ENCODE measurements around the gene B4GALT3. TPM values are rescaled to one million over a fixed set of nuclear protein-coding genes. Genes with fewer than 3 reads are reported as not detected.

B4GALT3 gene
- total RNA-seq (10 to 100 TPM; 28.0 to 34.2 TPM), polyA plus RNA-seq (10 to 100 TPM; 25.7 to 34.6 TPM)
- long read RNA-seq, donor 1, transcript B4GALT3-201 (8 exons, 1,911 nt): minor isoform, 5 of 25 reads
- long read RNA-seq, donor 1, transcript B4GALT3-209 (2 exons, 308 nt): minor isoform, 7 of 25 reads
- long read RNA-seq, donor 1, transcript B4GALT3-213 (8 exons, 2,414 nt): major isoform, 8 of 25 reads
- long read RNA-seq, donor 1, partial matches to known transcripts: 5 of 25 reads
- long read RNA-seq, donor 1, other reads (novel, unspliced or antisense): 0 of 25 reads
- long read RNA-seq, donor 2, partial matches to known transcripts: 0 of 4 reads
- long read RNA-seq, donor 2, other reads (novel, unspliced or antisense): 0 of 4 reads
- long read RNA-seq, donor 3, partial matches to known transcripts: 0 of 6 reads
- long read RNA-seq, donor 3, other reads (novel, unspliced or antisense): 0 of 6 reads
- long read RNA-seq, donor 4, partial matches to known transcripts: 0 of 3 reads
- long read RNA-seq, donor 4, other reads (novel, unspliced or antisense): 0 of 3 reads
- long read RNA-seq, donor 5, transcript B4GALT3-201 (8 exons, 1,911 nt): major isoform, 5 of 13 reads
- long read RNA-seq, donor 5, partial matches to known transcripts: 0 of 13 reads
- long read RNA-seq, donor 5, other reads (novel, unspliced or antisense): 0 of 13 reads

- H3K27me3 ChIP-seq (ENCODE audit: control insufficient read depth in 3 of 3, insufficient read depth in 3 of 3, low read length in 2 of 3): no peaks in the 10 kb centered on the region
- ATAC-seq (ENCODE audit: insufficient read depth, low FRiP score): peak; percentile 96
- WGBS, 2 donors: 4 to 6% methylated on average over 47 to 50 of the region's 50 CpGs
- no peak for TF ChIP-seq CTCF (IDR thresholded peaks at IDR 0.05; ENCODE audit: control extremely low read depth, extremely low read depth)
- H3K4me3 ChIP-seq: peak within 1 kb of the TSS; percentile 82
- peak within 1 kb of the TSS; percentile 93 to 97 for H3K27ac ChIP-seq (ENCODE audit: low read depth in 1 of 2, low read length in 1 of 2)
- peak within 1 kb of the TSS; percentile 79 to 93 for H3K9ac ChIP-seq (ENCODE audit: insufficient read depth in 1 of 2, low read length in 2 of 2)
- peaks cover 0 to 21% (median 7%) of the 10 kb centered on the region in 5 donors for H3K4me1 ChIP-seq (ENCODE audit: control insufficient read depth in 5 of 5, insufficient read depth in 5 of 5, low read length in 5 of 5)
- peak; percentile 86 to 93 (median 89) for DNase-seq
- H3K9me3 ChIP-seq (ENCODE audit: control insufficient read depth in 4 of 4, insufficient read depth in 3 of 4, low read length in 3 of 4): no peaks in the 10 kb centered on the region
- peaks cover 6 to 37% (median 18%) of the 10 kb centered on the region in 4 donors for H3K36me3 ChIP-seq (ENCODE audit: control insufficient read depth in 4 of 4, insufficient read depth in 4 of 4, low read length in 4 of 4)
These were observed at the start of gene B4GALT3 for GRCh38 chr1:161177112-161177935. Gene B4GALT3 (minus strand): TSS chr1:161177507. CDS start chr1:161176060, 1,447 bp downstream.

- WGBS, 2 donors: 56 to 62% methylated on average over 3 of the region's 3 CpGs
- no peak for DNase-seq
- Histone ChIP-seq H3K9ac (ENCODE audit: insufficient read depth in 1 of 2, low read length in 2 of 2) (no peak overlapping the region), H3K9me3 (ENCODE audit: control insufficient read depth in 4 of 4, insufficient read depth in 3 of 4, low read length in 3 of 4) (no peaks in the 10 kb centered on the region), H3K4me1 (ENCODE audit: control insufficient read depth in 5 of 5, insufficient read depth in 5 of 5, low read length in 5 of 5) (peaks cover 0 to 18% (median 3%) of the 10 kb centered on the region in 5 donors), H3K27ac (ENCODE audit: low read depth in 1 of 2, low read length in 1 of 2) (no peak overlapping the region), H3K36me3 (ENCODE audit: control insufficient read depth in 4 of 4, insufficient read depth in 4 of 4, low read length in 4 of 4) (peaks cover 11 to 24% (median 13%) of the 10 kb centered on the region in 4 donors), H3K27me3 (ENCODE audit: control insufficient read depth in 3 of 3, insufficient read depth in 3 of 3, low read length in 2 of 3) (no peaks in the 10 kb centered on the region), H3K4me3 (no peak overlapping the region)
- TF ChIP-seq CTCF (IDR thresholded peaks at IDR 0.05; ENCODE audit: control extremely low read depth, extremely low read depth): no peak
- no peak for ATAC-seq (ENCODE audit: insufficient read depth, low FRiP score)
These were observed 49.5 kb upstream of the B4GALT3 start for GRCh38 chr1:161226759-161227158.

GRCh38 chr1:161226320-161226711, 49.0 kb upstream of the B4GALT3 start:
- peak overlapping the region; percentile 81 for H3K4me3 ChIP-seq
- peak overlapping the region; percentile 9 to 49 for H3K27ac ChIP-seq (ENCODE audit: low read depth in 1 of 2, low read length in 1 of 2)
- WGBS, 2 donors: 7% methylated on average over 15 of the region's 15 CpGs
- no peaks in the 10 kb centered on the region for H3K9me3 ChIP-seq (ENCODE audit: control insufficient read depth in 4 of 4, insufficient read depth in 3 of 4, low read length in 3 of 4)
- H3K36me3 ChIP-seq (ENCODE audit: control insufficient read depth in 4 of 4, insufficient read depth in 4 of 4, low read length in 4 of 4): peaks cover 11 to 24% (median 13%) of the 10 kb centered on the region in 4 donors
- DNase-seq (no peak), ATAC-seq (ENCODE audit: insufficient read depth, low FRiP score) (no peak)
- H3K9ac ChIP-seq (ENCODE audit: insufficient read depth in 1 of 2, low read length in 2 of 2): peak overlapping the region in 1 of 2 donors; percentile 26
- no peaks in the 10 kb centered on the region for H3K27me3 ChIP-seq (ENCODE audit: control insufficient read depth in 3 of 3, insufficient read depth in 3 of 3, low read length in 2 of 3)
- peaks cover 0 to 18% (median 3%) of the 10 kb centered on the region in 5 donors for H3K4me1 ChIP-seq (ENCODE audit: control insufficient read depth in 5 of 5, insufficient read depth in 5 of 5, low read length in 5 of 5)
- no peak for TF ChIP-seq CTCF (IDR thresholded peaks at IDR 0.05; ENCODE audit: control extremely low read depth, extremely low read depth)

All from lung (tissue), 16 donors.